H1 (cell line): ENCODE results near the gene SYT17. TPM values are rescaled to one million over a fixed set of nuclear protein-coding genes. Genes with fewer than 3 reads are reported as not detected.

Source experiments
- BCL11A ChIP-seq, 2 experiments: IDR thresholded peaks; one replicate each; pipeline ENCODE4 v1.6.1; 2011; ENCODE audit warnings: low read depth in 2 of 2, low read length in 2 of 2, mild to moderate bottlenecking in 2 of 2
- CHD7 ChIP-seq: fragments of 300-600 bp; sonication (generic); IDR thresholded peaks from 2 replicates; pipeline ENCODE4 v1.7.1; 2012; ENCODE audit warnings: low read length, moderate library complexity, mild to moderate bottlenecking, inconsistent platforms; ENCODE audit not compliant: insufficient replicate concordance
- FOSL1 ChIP-seq: IDR thresholded peaks from 2 replicates; pipeline ENCODE4 v1.6.1; 2011; ENCODE audit warnings: mild to moderate bottlenecking, low read depth, low read length, moderate library complexity; ENCODE audit not compliant: insufficient read depth
- HDAC6 ChIP-seq: IDR thresholded peaks from one replicate; pipeline ENCODE4 v1.7.1; 2012; ENCODE audit warnings: low read depth, mild to moderate bottlenecking, inconsistent platforms, low read length, moderate library complexity
- MAFK ChIP-seq: IDR thresholded peaks from 2 replicates; pipeline ENCODE4 v1.6.1; 2012; ENCODE audit warnings: low read depth, mild to moderate bottlenecking, improper control_type of control experiment, low read length
- RNF2 ChIP-seq: fragments of 200-900, 300-1000 bp; sonication (generic); IDR thresholded peaks from 2 replicates; pipeline ENCODE4 v1.7.1; 2016; ENCODE audit warnings: borderline replicate concordance, low read depth, mild to moderate bottlenecking, antibody characterized with exemption, low read length; ENCODE audit not compliant: poor library complexity, severe bottlenecking; ENCODE audit errors: missing control alignments
- RXRA ChIP-seq: IDR thresholded peaks from 2 replicates; pipeline ENCODE4 v1.6.1; 2011; ENCODE audit warnings: low read depth, mild to moderate bottlenecking, low read length, moderate library complexity; ENCODE audit not compliant: insufficient read depth
- TAF7 ChIP-seq: optimal IDR thresholded peaks from 2 replicates; pipeline ENCODE3; 2011; ENCODE audit warnings: low read depth, mild to moderate bottlenecking, inconsistent platforms, low read length, moderate library complexity, borderline replicate concordance
- polyA plus RNA-seq, 7 experiments: library from polyadenylated mRNA; depleted of rRNA in 3 of 7; stranded (reverse) in 5 of 7; unstranded in 2 of 7; fragments of >200 nt in 5 of 7; fragments of 200-250 nt in 2 of 7; gene quantifications; 1 replicate in 5 of 7; 2 replicates in 1 of 7; 4 replicates in 1 of 7; pipeline versions ENCODE4 v1.2.1 to v1.2.3, GENCODE V29; 2011 to 2013; ENCODE audit warnings: missing spikeins in 2 of 7, mixed read lengths in 2 of 7
- total RNA-seq: library from RNA; stranded (reverse); fragmentation: NEBNext Ultra II Directional; extraction: Animal tissue kit (Norgen Biotek cat#: 25700); gene quantifications from 2 replicates; pipeline ENCODE4 v1.2.1, GENCODE V29; 2021

The SYT17 gene
- total and polyA plus RNA-seq, 2 of the 8 experiments (the other 6 are each of a cell fraction or from before 2014, with no cell fraction given): 5.8 to 18.1 TPM

GRCh38 chr16:19212059-19212458, 44.0 kb downstream of the SYT17 start (continued):
- TF ChIP-seq CHD7 (no peak), BCL11A (IDR thresholded peaks at IDR 0.05; ENCODE audit: low read depth in 2 of 2, low read length in 2 of 2) (no peak), HDAC6 (no peak), MAFK (no peak), FOSL1 (no peak), RNF2 (no peak), TAF7 (no peak), RXRA (no peak)
